ENCODE results near the gene CEP85L. TPM values are rescaled to one million over a fixed set of nuclear protein-coding genes. Genes with fewer than 3 reads are reported as not detected.

The CEP85L gene
- total and polyA plus RNA-seq, 2 of the 13 experiments (the other 11 are each of a cell fraction or from before 2014, with no cell fraction given): 0.44 to 1.7 TPM

DNA sequence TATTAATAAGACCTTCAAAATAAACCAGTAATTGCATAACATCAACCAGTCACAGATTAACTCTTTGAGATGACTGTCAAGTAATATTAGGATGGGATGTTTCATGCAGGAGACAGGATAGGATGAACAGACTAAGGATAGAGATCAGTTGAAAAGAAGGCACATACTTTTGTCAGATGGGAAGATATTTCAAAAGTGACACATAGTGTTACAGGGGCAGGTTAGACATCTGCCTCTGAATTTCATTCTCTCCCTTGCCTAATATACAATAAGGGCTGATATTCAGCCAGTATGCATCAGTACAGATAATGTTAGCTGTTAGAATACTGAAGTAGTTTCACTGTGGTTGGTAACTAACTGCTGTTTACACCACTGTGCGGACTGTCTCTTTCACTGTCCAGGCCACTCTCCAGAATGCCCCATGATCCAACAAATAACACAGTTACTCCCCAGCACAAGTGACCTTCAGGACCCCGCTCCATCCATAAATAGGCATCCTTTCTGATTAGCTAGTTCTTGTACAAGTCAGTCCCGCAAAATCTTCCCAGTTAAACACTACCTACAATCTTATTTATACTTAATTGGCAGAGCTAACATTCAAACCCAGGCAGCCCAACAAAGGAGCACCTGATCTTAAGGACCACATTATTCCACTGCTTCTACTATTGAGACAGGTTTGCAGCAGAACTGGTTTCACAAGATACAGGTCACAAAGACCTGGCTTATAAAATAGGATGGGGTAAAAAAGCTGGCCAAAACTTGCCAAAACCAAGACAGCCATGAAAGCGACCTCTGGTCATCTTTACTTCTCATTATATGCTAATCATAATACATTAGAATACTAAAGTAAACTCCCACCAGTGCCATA lies 125.2 kb downstream of the CEP85L start:
- POLR2A ChIA-PET: no interaction called here
- Histone ChIP-seq H3K27ac (ENCODE audit: extremely low read length, insufficient read depth, low read length) (no peak overlapping the region), H3K27me3 (ENCODE audit: control insufficient read depth in 1 of 2, insufficient read depth in 2 of 2, low read length in 2 of 2) (no peaks in the 10 kb centered on the region), H3K9me3 (ENCODE audit: low read length) (no peaks in the 10 kb centered on the region), H3K9ac (ENCODE audit: insufficient read depth, low read depth, low read length) (no peak overlapping the region), H3K4me3 (replicated peaks in 1 of 3; ENCODE audit: insufficient read depth in 1 of 3, low read depth in 2 of 3, low read length in 3 of 3) (no peak overlapping the region), H3K4me2 (ENCODE audit: low read depth, low read length) (no peak overlapping the region), H3K36me3 (replicated peaks in 1 of 2; ENCODE audit: control insufficient read depth in 1 of 2, insufficient read depth in 2 of 2, low read length in 2 of 2) (no peaks in the 10 kb centered on the region), H3K79me2 (ENCODE audit: insufficient read depth, low read length) (no peaks in the 10 kb centered on the region), H2AFZ (ENCODE audit: low read length) (no peak overlapping the region), H3K4me1 (ENCODE audit: insufficient read depth, low read length) (no peaks in the 10 kb centered on the region), H4K20me1 (ENCODE audit: insufficient read depth, low read length) (no peaks in the 10 kb centered on the region; the same call in 1 of the 2 replicates)
- BruUV-seq (replicated peaks): no TSS peak
- CTCF ChIA-PET (ENCODE audit: low intra/inter-chr PET ratio, low total read pairs): no interaction called here
- FAIRE-seq (no peak), ATAC-seq (no peak), DNase-seq (ENCODE audit: low spot score) (no peak)
- 35% methylated on average over 4 of the region's 4 CpGs for WGBS (ENCODE audit: low lambda C conversion rate)
- in situ Hi-C loops (cut with HindIII; ENCODE audit: extremely low pct_ligation_motif_present, low pct_unique_long_range_greater_than_20kb) (no loop called here), intact Hi-C loops (cut with micrococcal nuclease; ENCODE audit: unreplicated experiment) (no loop called here)
- no peak for TF ChIP-seq DR1 (CRISPR knock-in tag; IDR thresholded peaks at IDR 0.05)
- no peak for TF ChIP-seq CAMTA2 (CRISPR knock-in tag; IDR thresholded peaks at IDR 0.05; ENCODE audit: borderline replicate concordance)
- no peak for TF ChIP-seq ZNF382 (CRISPR knock-in tag; IDR thresholded peaks at IDR 0.05; ENCODE audit: borderline replicate concordance)
- TF ChIP-seq RXRB (CRISPR knock-in tag; IDR thresholded peaks at IDR 0.05; ENCODE audit: borderline replicate concordance): no peak
- TF ChIP-seq SMAD9 (CRISPR knock-in tag; IDR thresholded peaks at IDR 0.05): no peak
- TF ChIP-seq KAT2B (IDR thresholded peaks at IDR 0.05; ENCODE audit: borderline replicate concordance, low read depth, low read length): no peak
- no peak for TF ChIP-seq SP140L (CRISPR knock-in tag; IDR thresholded peaks at IDR 0.05; ENCODE audit: borderline replicate concordance)
- TF ChIP-seq, protein P1, sequence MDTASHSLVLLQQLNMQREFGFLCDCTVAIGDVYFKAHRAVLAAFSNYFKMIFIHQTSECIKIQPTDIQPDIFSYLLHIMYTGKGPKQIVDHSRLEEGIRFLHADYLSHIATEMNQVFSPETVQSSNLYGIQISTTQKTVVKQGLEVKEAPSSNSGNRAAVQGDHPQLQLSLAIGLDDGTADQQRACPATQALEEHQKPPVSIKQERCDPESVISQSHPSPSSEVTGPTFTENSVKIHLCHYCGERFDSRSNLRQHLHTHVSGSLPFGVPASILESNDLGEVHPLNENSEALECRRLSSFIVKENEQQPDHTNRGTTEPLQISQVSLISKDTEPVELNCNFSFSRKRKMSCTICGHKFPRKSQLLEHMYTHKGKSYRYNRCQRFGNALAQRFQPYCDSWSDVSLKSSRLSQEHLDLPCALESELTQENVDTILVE (CRISPR knock-in tag; IDR thresholded peaks at IDR 0.05): no peak

Data from HepG2 (cell line).